ENCODE measurements around the gene PIGT.

PIGT gene

DNA sequence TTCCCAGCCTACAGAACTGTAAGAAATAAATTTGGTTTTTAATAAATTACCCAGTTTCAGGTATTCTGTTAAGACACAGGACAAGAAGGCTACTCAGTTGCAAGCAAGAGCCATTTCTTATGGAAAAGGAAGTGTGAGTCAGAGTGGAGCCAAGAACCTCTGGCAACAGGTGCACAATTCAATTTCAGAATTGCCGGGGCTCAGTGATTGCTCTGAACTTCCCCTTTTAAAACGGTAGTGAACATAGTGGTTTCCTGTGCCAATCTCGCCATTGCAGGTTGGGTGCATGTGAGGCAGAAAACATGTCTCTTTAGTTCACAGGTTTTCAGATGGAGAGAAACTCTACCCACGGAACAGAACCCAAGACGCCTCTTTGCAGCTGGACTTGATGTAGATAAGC is 16.4 kb downstream of the PIGT start:
- DNase-seq = no peak

DNA sequence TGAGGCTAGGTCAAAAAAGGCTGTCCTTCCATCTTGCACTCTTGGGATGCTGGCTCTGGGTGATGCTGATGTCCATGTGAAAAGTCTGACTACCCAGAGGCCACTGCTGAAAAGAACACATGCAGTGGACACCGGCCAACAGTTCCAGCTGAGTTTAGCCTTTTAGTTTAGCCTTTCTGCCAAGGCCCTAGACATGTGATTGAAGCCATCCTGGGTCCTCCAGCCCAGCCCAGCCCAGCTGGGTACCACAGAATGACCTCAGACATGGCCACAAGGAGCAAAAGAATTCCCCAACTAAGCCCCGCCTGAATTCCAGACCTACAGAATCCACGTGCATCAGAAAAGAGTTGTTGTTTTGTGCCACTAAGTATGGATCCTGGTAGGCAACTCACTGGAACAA is 17.4 kb downstream of the PIGT start:
- no peak for DNase-seq

GRCh38 chr20:45433976-45434375 is 18.0 kb downstream of the PIGT start:
- no peak for DNase-seq

- no peak for DNase-seq
Measured at GRCh38 chr20:45436732-45437485, 21.0 kb downstream of the PIGT start.

DNA sequence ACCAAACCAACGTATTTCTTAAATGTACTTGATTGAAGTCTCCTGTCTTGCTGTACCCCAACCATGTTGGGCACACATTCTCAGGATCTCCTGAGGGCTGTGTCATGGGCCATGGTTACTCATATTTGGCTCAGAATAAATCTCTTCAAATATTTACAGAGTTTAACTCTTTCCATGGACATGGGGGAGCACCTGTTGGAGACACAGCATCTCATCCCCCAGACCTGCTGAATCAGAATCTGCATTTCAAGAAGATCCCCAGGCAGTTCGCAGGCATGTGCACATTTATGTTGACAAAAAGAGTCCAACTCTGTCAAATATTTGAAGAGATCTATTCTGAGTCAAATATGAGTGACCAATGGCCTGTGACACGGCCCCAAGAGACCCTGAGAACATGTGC is 24.5 kb downstream of the PIGT start:
- DNase-seq = no peak

GRCh38 chr20:45440891-45441685 is 25.1 kb downstream of the PIGT start:
- no peak for DNase-seq

GRCh38 chr20:45441746-45442145 is 25.8 kb downstream of the PIGT start:
- DNase-seq = no peak

DNA sequence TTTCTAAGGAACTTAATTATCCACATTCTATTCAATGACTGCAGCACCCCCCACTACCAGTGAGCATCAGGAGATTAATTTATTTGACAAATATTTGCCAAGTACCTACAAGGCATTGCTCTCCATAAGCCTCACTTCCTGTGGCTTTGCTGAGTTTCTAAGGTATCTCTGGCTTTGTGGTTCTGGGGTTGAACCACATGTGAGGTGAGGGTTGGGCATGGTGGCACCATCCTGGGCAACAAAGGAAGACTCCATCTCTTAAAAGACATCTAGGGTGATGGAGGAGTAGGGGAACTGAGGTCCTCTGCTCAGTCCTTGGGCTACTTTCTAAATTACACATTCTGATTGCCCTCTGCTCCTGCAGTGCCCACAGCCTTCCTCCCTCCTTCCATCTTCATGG is 28.1 kb downstream of the PIGT start:
- no peak for DNase-seq

GRCh38 chr20:45445805-45446562 is 30.0 kb downstream of the PIGT start:
- no peak for DNase-seq

DNA sequence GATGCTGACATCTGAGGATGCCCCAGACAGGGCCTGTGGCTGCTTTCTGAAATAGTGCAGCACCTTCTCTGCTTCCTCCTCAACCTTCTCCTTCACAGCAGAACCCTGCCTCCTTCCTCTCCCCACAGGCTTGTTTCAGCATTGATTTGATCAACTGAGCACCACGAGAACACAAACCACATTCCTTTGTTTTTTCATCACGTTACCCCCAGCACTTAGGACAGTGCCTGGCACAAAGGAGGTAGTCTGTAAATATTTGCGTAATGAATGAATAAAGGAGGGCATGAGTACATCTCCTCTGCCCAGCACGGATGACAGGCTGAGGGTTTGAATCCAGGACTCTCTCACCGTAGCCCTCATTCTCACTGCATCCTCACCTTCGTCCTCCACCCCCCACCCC is 32.3 kb downstream of the PIGT start:
- DNase-seq = no peak

DNA sequence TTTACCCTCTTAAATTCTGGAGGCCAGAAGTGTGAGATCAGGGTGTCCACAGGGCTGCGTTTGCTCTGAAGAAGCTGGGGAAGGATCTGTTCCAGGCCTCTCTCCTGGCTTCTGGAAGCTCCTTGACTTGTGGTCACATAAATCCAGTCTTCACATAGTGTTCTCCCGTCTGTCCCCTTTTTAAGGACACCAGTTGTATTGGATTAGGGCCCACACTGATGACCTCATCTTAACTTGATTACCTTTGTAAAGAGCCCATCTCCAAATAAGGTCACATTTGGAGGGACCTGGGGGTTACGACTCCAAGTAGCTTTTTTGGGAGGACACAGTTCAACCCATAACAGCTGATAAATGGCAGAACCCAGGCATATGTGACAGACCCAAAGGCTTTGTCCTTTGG is 33.6 kb downstream of the PIGT start:
- DNase-seq = no peak

- no peak for DNase-seq
Measured at GRCh38 chr20:45450097-45450818, 34.3 kb downstream of the PIGT start.

DNA sequence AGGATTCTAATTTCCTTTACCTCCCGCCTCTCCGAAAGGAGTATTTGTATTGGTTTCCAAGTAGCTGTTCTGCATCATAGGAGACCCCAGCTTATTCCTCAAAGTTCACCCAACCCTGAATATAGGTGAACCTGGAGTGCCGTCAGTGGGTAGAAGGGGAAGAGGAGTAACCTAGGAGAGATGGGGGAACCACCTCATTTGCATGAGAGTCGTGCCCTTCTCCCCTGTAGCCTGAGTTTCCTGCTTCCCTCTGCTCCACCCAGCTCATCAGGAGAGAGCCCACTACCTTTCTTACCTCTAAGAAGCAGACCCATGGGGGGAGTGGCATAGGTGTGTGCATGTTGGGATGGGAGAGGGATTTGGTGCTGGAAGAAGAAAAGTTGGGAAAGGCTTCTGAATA is 36.3 kb downstream of the PIGT start:
- no peak for DNase-seq

GRCh38 chr20:45452772-45453691 is 37.1 kb downstream of the PIGT start:
- DNase-seq = no peak

- DNase-seq = no peak
Measured at GRCh38 chr20:45456632-45457031, 40.7 kb downstream of the PIGT start.

GRCh38 chr20:45459606-45460005 is 43.7 kb downstream of the PIGT start:
- no peak for DNase-seq

- no peak for DNase-seq
Measured at GRCh38 chr20:45461225-45461624, 45.3 kb downstream of the PIGT start.

- no peak for DNase-seq
Measured at GRCh38 chr20:45462711-45463509, 47.0 kb downstream of the PIGT start.

DNA sequence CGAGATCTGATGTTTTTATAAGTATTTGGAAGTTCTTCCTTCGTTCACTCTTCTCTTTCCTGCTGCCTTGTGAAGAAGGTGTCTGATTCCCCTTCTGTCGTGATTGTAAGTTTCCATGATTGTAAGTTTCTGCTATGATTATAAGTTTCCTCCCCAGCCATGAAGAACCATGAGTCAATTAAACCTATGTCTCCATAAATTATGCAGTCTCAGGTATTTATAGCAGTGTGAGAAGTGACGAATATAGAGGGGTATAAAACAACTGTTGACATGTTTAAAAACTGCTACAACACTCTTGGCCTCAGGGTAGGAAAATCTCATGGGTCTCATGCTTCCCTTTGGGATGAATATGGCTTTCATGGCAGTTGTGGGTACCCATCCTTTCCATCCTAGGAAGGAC is 47.8 kb downstream of the PIGT start:
- no peak for DNase-seq

DNA sequence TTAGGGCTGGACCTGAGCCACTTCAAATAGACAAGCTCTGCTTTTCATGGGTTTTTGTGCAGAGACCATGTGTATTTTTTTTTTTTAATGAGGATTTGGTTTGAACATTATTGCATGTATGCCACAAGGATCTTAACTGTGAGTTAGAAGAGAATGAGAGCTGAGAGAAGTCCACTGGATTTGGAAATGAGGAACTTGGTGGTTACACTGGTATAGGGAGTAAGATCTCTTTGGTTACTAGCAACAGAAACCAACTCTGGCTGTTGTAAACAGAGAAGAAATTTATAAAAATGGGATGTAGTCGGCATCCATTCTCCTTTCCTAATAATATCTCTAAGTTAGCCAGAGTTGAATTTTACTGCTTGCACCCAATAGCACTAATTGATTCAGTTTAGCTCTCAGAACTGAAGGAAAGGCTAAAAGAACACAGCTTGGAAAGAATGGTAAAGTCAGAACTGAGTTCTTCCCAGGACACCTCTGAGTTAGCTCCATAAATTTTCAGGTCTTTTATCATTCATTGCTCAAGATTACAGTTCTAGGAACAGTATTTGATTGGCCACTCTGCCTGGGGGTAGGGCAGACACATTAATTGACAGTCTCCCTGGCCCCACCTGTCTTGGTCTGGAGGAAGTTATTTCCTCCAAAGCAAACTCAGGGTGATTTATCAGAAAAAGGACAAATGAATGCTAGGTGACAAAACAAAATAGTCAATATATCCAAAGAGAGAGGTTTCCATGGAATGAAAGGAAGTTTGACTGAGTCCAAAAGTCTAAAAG is 49.7 kb downstream of the PIGT start:
- DNase-seq = no peak
